Measurements from ENCODE around the gene TUBGCP2. TPM values are rescaled to one million over a fixed set of nuclear protein-coding genes. Genes with fewer than 3 reads are reported as not detected.

Gene TUBGCP2
- total and polyA plus RNA-seq, 9 of the 15 experiments (the other 6 are each of a cell fraction or from before 2014, with no cell fraction given), result 4.3 to 56.6 (median 28.4) TPM

- Histone ChIP-seq H3K4me2 (ENCODE audit: insufficient read depth, low read length) (peak overlapping the region; percentile 64), H3K9me1 (ENCODE audit: control insufficient read depth, insufficient read depth, low read length) (no peaks in the 10 kb centered on the region), H3K4me1 (replicated peaks in 1 of 2; ENCODE audit: control insufficient read depth in 2 of 2, insufficient read depth in 2 of 2, low read length in 2 of 2) (peaks cover 36 to 96% of the 10 kb centered on the region in 2 experiments), H3K79me2 (ENCODE audit: control insufficient read depth, insufficient read depth, low read length) (no peaks in the 10 kb centered on the region), H3K27ac (ENCODE audit: extremely low read depth, low read depth, low read length) (peak overlapping the region; percentile 79), H3K9ac (ENCODE audit: insufficient read depth in 1 of 2, low read depth in 2 of 2, low read length in 2 of 2) (peak overlapping the region; percentile 68 to 82), H3K4me3 (peak overlapping the region; percentile 17; the same call in 1 of the 2 replicates), H3K36me3 (ENCODE audit: control insufficient read depth, insufficient read depth, low read length) (no peaks in the 10 kb centered on the region), H4K20me1 (replicated peaks; ENCODE audit: control insufficient read depth, insufficient read depth, low read length) (no peaks in the 10 kb centered on the region), H3K9me3 (replicated peaks; ENCODE audit: control insufficient read depth, insufficient read depth, low read depth, low read length) (no peaks in the 10 kb centered on the region), H2AFZ (ENCODE audit: low read depth, low read length) (peak overlapping the region; percentile 60), H3K27me3 (ENCODE audit: control insufficient read depth in 2 of 2, insufficient read depth in 2 of 2, low read length in 2 of 2) (no peaks in the 10 kb centered on the region; a peak in 1 of 5 replicates)
- FAIRE-seq (peak; percentile 98), ATAC-seq (peak; percentile 88), DNase-seq (ENCODE audit: extremely low read depth in 1 of 4, low spot score in 3 of 4) (peak; percentile 86 to 95 (median 90))
- 9% methylated on average over 16 of the region's 33 CpGs for WGBS (ENCODE audit: insufficient coverage, low coverage, missing lambda C conversion rate)
- CTCF ChIA-PET (ENCODE audit: low intra/inter-chr PET ratio), result no interaction called here
- BruUV-seq (replicated peaks), result no TSS peak
- intact Hi-C loops (cut with micrococcal nuclease), result loop anchor here (2.0 to 5.0 kb wide), 2 partner anchors 67 to 103 kb away; no protein-coding TSS in a partner anchor
- POLR2A ChIA-PET, result interaction anchor here (0.5 to 3.1 kb wide), 5 partner anchors 12 to 118 kb away, joined by 3 to 18 read pairs (median 4); no protein-coding TSS in a partner anchor
- in situ Hi-C loops (cut with MboI), result loop anchor here (5.0 kb wide), 2 partner anchors 62 to 98 kb away; partner anchors contain the start of genes TUBGCP2 and ZNF511
- no peak for TF ChIP-seq OTX1 (CRISPR knock-in tag; IDR thresholded peaks at IDR 0.05)
- TF ChIP-seq ZNF507 (tag; conservative IDR thresholded peaks at IDR 0.05), result no peak
- no peak for TF ChIP-seq SMAD1 (IDR thresholded peaks at IDR 0.05; ENCODE audit: low read depth, low read length, partially characterized antibody)
- no peak for TF ChIP-seq ZBTB40 (IDR thresholded peaks at IDR 0.05)
- no peak for TF ChIP-seq ZBTB40 (CRISPR knock-in tag; IDR thresholded peaks at IDR 0.05)
- TF ChIP-seq, protein P1, sequence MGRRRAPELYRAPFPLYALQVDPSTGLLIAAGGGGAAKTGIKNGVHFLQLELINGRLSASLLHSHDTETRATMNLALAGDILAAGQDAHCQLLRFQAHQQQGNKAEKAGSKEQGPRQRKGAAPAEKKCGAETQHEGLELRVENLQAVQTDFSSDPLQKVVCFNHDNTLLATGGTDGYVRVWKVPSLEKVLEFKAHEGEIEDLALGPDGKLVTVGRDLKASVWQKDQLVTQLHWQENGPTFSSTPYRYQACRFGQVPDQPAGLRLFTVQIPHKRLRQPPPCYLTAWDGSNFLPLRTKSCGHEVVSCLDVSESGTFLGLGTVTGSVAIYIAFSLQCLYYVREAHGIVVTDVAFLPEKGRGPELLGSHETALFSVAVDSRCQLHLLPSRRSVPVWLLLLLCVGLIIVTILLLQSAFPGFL (CRISPR knock-in tag; IDR thresholded peaks at IDR 0.05), result no peak
- peak; percentile 31; the same call in 1 of the 2 replicates for TF ChIP-seq MTA2 (IDR thresholded peaks at IDR 0.05; ENCODE audit: low read depth)
- TF ChIP-seq TEAD2 (tag; IDR thresholded peaks at IDR 0.05), result no peak
- TF ChIP-seq, protein P2, sequence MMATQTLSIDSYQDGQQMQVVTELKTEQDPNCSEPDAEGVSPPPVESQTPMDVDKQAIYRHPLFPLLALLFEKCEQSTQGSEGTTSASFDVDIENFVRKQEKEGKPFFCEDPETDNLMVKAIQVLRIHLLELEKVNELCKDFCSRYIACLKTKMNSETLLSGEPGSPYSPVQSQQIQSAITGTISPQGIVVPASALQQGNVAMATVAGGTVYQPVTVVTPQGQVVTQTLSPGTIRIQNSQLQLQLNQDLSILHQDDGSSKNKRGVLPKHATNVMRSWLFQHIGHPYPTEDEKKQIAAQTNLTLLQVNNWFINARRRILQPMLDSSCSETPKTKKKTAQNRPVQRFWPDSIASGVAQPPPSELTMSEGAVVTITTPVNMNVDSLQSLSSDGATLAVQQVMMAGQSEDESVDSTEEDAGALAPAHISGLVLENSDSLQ (IDR thresholded peaks at IDR 0.05), result peak; percentile 51; the same call in 1 of the 2 replicates
- TF ChIP-seq IRF2 (CRISPR knock-in tag; IDR thresholded peaks at IDR 0.05), result no peak
These were observed 63.0 kb downstream of the TUBGCP2 start for GRCh38 chr10:133245439-133246235.
